H9 (cell line): ENCODE data around the gene PSMD1. TPM values are rescaled to one million over a fixed set of nuclear protein-coding genes. Genes with fewer than 3 reads are reported as not detected.

Source experiments
- DNase-seq: peaks from one replicate; pipeline ENCODE4 v3.0.0-alpha.2; 2017
- H2AFZ ChIP-seq: one replicate; pipeline ENCODE4 v1.6.1; 2013; ENCODE audit warnings: mild to moderate bottlenecking, low read length, control low read depth, moderate library complexity
- H2AK5ac ChIP-seq: 2 replicates; pipeline ENCODE4 v1.6.1; 2013; ENCODE audit warnings: low read length, control low read depth, mixed read lengths; ENCODE audit not compliant: insufficient read length
- H2BK120ac ChIP-seq: one replicate; pipeline ENCODE4 v1.6.1; 2013; ENCODE audit warnings: low read depth, mild to moderate bottlenecking, low read length, control low read depth, inconsistent platforms; ENCODE audit not compliant: poor library complexity, severe bottlenecking
- H2BK12ac ChIP-seq: 2 replicates; pipeline ENCODE4 v1.6.1; 2013; ENCODE audit warnings: low read length, control low read depth, mixed read lengths, low read depth; ENCODE audit not compliant: insufficient read length
- H2BK15ac ChIP-seq: 2 replicates; pipeline ENCODE4 v1.6.1; 2013; ENCODE audit warnings: low read depth, low read length, control low read depth
- H2BK20ac ChIP-seq: one replicate; pipeline ENCODE4 v1.6.1; 2013; ENCODE audit warnings: low read depth, mild to moderate bottlenecking, low read length, control low read depth, inconsistent platforms; ENCODE audit not compliant: poor library complexity, severe bottlenecking
- H2BK5ac ChIP-seq: 2 replicates; pipeline ENCODE4 v1.6.1; 2013; ENCODE audit warnings: low read length, control low read depth, mixed read lengths; ENCODE audit not compliant: insufficient read length
- H3K14ac ChIP-seq: 2 replicates; pipeline ENCODE4 v1.6.1; 2013; ENCODE audit warnings: low read length, control low read depth; ENCODE audit not compliant: insufficient read depth
- H3K18ac ChIP-seq: 2 replicates; pipeline ENCODE4 v1.6.1; 2013; ENCODE audit warnings: low read depth, mild to moderate bottlenecking, mixed read lengths, low read length, control low read depth; ENCODE audit not compliant: insufficient read length
- H3K23ac ChIP-seq: 2 replicates; pipeline ENCODE4 v1.6.1; 2013; ENCODE audit warnings: low read length, control low read depth, mixed read lengths, low read depth; ENCODE audit not compliant: insufficient read length
- H3K23me2 ChIP-seq: 2 replicates; pipeline ENCODE4 v1.6.1; 2013; ENCODE audit warnings: low read depth, mild to moderate bottlenecking, mixed read lengths, low read length, control low read depth; ENCODE audit not compliant: insufficient read length, poor library complexity, severe bottlenecking
- H3K27ac ChIP-seq: 2 replicates; pipeline ENCODE4 v1.5.1; 2013; ENCODE audit warnings: low read length, control low read depth, mixed read lengths, low read depth; ENCODE audit not compliant: insufficient read length
- H3K27me3 ChIP-seq: 2 replicates; pipeline ENCODE4 v1.6.1; 2013; ENCODE audit warnings: low read length, control low read depth, inconsistent platforms; ENCODE audit not compliant: insufficient read depth
- H3K4ac ChIP-seq: 2 replicates; pipeline ENCODE4 v1.6.1; 2013; ENCODE audit warnings: low read depth, mild to moderate bottlenecking, control low read depth, inconsistent platforms, low read length, moderate library complexity
- H3K4me1 ChIP-seq: 2 replicates; pipeline ENCODE4 v1.6.1; 2013; ENCODE audit warnings: low read length, control low read depth, inconsistent platforms; ENCODE audit not compliant: insufficient read depth
- H3K4me2 ChIP-seq: 2 replicates; pipeline ENCODE4 v1.6.1; 2013; ENCODE audit warnings: low read length, control low read depth, mixed read lengths; ENCODE audit not compliant: insufficient read length, insufficient read depth
- H3K56ac ChIP-seq: 2 replicates; pipeline ENCODE4 v1.6.1; 2013; ENCODE audit warnings: low read depth, mild to moderate bottlenecking, mixed read lengths, low read length, control low read depth; ENCODE audit not compliant: insufficient read length
- H3K79me1 ChIP-seq: 2 replicates; pipeline ENCODE4 v1.6.1; 2013; ENCODE audit warnings: low read depth, mild to moderate bottlenecking, moderate library complexity, low read length, control low read depth, inconsistent platforms; ENCODE audit not compliant: insufficient read depth, poor library complexity, severe bottlenecking
- H3K79me2 ChIP-seq: 2 replicates; pipeline ENCODE4 v1.6.1; 2013; ENCODE audit warnings: low read length, control low read depth, inconsistent platforms; ENCODE audit not compliant: insufficient read depth
- H3K9ac ChIP-seq: 2 replicates; pipeline ENCODE4 v1.6.1; 2013; ENCODE audit warnings: low read length, control low read depth, mixed read lengths; ENCODE audit not compliant: insufficient read length; ENCODE audit errors: extremely low read depth
- H3K9me3 ChIP-seq: one replicate; pipeline ENCODE4 v1.6.1; 2013; ENCODE audit warnings: low read depth, low read length, inconsistent platforms; ENCODE audit not compliant: control insufficient read depth
- H3T11ph ChIP-seq: one replicate; pipeline ENCODE4 v1.6.1; 2013; ENCODE audit warnings: mild to moderate bottlenecking, low read length, control low read depth, inconsistent platforms
- H4K20me1 ChIP-seq: one replicate; pipeline ENCODE4 v1.6.1; 2013; ENCODE audit not compliant: control insufficient read depth, insufficient read length, insufficient read depth
- H4K5ac ChIP-seq: 2 replicates; pipeline ENCODE4 v1.6.1; 2013; ENCODE audit warnings: low read depth, mild to moderate bottlenecking, mixed read lengths, low read length, control low read depth; ENCODE audit not compliant: insufficient read length
- H4K8ac ChIP-seq: replicated peaks from 2 replicates; pipeline ENCODE4 v1.6.1; 2013; ENCODE audit warnings: low read length, control low read depth, mixed read lengths, low read depth; ENCODE audit not compliant: insufficient read length
- H4K91ac ChIP-seq: 2 replicates; pipeline ENCODE4 v1.6.1; 2013; ENCODE audit warnings: low read depth, mild to moderate bottlenecking, moderate library complexity, mixed read lengths, low read length, control low read depth; ENCODE audit not compliant: insufficient read length
- H3K27ac Mint-ChIP-seq, 3 experiments: 2 replicates in 2 of 3; 3 replicates in 1 of 3; pipeline ENCODE4 v1.8.0; 2020 to 2021; ENCODE audit warnings: mixed read lengths in 3 of 3, mild to moderate bottlenecking in 1 of 3, moderate library complexity in 1 of 3
- H3K27me3 Mint-ChIP-seq: 2 replicates; pipeline ENCODE4 v1.8.0; 2021; ENCODE audit warnings: low read depth, mild to moderate bottlenecking, moderate library complexity, mixed read lengths
- H3K36me3 Mint-ChIP-seq, 3 experiments: 2 replicates in 2 of 3; 3 replicates in 1 of 3; pipeline ENCODE4 v1.8.0; 2020 to 2021; ENCODE audit warnings: low read depth in 3 of 3, mixed read lengths in 3 of 3; ENCODE audit not compliant: insufficient read depth in 1 of 3
- H3K4me1 Mint-ChIP-seq, 2 experiments: 2 replicates each; pipeline ENCODE4 v1.8.0; 2020; ENCODE audit warnings: mixed read lengths in 2 of 2
- H3K4me3 Mint-ChIP-seq, 2 experiments: 2 replicates in 1 of 2; 3 replicates in 1 of 2; pipeline ENCODE4 v1.8.0; 2020 to 2021; ENCODE audit warnings: mild to moderate bottlenecking in 2 of 2, mixed read lengths in 2 of 2, moderate library complexity in 1 of 2
- H3K9me3 Mint-ChIP-seq, 2 experiments: 2 replicates in 1 of 2; 3 replicates in 1 of 2; pipeline ENCODE4 v1.8.0; 2020; ENCODE audit warnings: mild to moderate bottlenecking in 2 of 2, mixed read lengths in 2 of 2, moderate library complexity in 1 of 2
- WGBS: extraction: QIAGEN DNeasy Blood & Tissue Kit; methylation state at CpG from one replicate; pipeline ENCODE4 v1.1.7; 2013; ENCODE audit warnings: missing lambda C conversion rate, low lambda C conversion rate, mixed read lengths; ENCODE audit not compliant: insufficient read length; ENCODE audit errors: extremely low coverage; 5-methylcytosine and 5-hydroxymethylcytosine counted together
- total RNA-seq: library from RNA; stranded (reverse); gene quantifications from 2 replicates; pipeline ENCODE4 v1.2.1, GENCODE V29; 2021
- TF ChIP-seq, protein P1 (sequence below): fragments of 200-600 bp; sonication (generic); conservative IDR thresholded peaks from 3 replicates; pipeline ENCODE4 v1.8.0; 2021; ENCODE audit warnings: antibody characterized with exemption, mild to moderate bottlenecking

PSMD1 gene
- total RNA-seq, 1 experiment from 2014 or later: 166 TPM

GRCh38 chr2:231193216-231193615 lies 136.5 kb downstream of the PSMD1 start:
- Mint-ChIP-seq H3K27ac (no peak overlapping the region), H3K4me1 (peaks cover 20 to 34% of the 10 kb centered on the region in 2 experiments), H3K4me3 (no peak overlapping the region), H3K27me3 (no peaks in the 10 kb centered on the region; the same call in 1 of the 2 replicates), H3K36me3 (peaks cover 0 to 3% (median 0%) of the 10 kb centered on the region in 3 experiments; a peak in 4 of 7 replicates), H3K9me3 (no peaks in the 10 kb centered on the region)
- Histone ChIP-seq H3K79me2 (no peaks in the 10 kb centered on the region), H3K4me2 (no peak overlapping the region), H3K4ac (no peak overlapping the region), H2BK20ac (no peak overlapping the region), H2AK5ac (no peak overlapping the region), H3K4me1 (peaks cover 4% of the 10 kb centered on the region; the same call in 1 of the 2 replicates), H3K27me3 (no peaks in the 10 kb centered on the region), H2AFZ (no peak overlapping the region), H3K9ac (no peak overlapping the region), H3K14ac (no peak overlapping the region), H2BK5ac (no peak overlapping the region), H3K23ac (no peak overlapping the region), H3K56ac (no peak overlapping the region), H2BK15ac (no peak overlapping the region), H4K8ac (no peak overlapping the region), H2BK120ac (no peak overlapping the region), H3K9me3 (no peaks in the 10 kb centered on the region), H3K79me1 (no peaks in the 10 kb centered on the region), H2BK12ac (no peak overlapping the region), H4K91ac (no peak overlapping the region), H4K5ac (no peak overlapping the region), H3K23me2 (peaks cover 2% of the 10 kb centered on the region), H4K20me1 (no peaks in the 10 kb centered on the region), H3T11ph (no peak overlapping the region), H3K18ac (no peak overlapping the region), H3K27ac (no peak overlapping the region)
- no CpG with 5 or more reads among the region's 3 CpGs for WGBS
- TF ChIP-seq, protein P1, sequence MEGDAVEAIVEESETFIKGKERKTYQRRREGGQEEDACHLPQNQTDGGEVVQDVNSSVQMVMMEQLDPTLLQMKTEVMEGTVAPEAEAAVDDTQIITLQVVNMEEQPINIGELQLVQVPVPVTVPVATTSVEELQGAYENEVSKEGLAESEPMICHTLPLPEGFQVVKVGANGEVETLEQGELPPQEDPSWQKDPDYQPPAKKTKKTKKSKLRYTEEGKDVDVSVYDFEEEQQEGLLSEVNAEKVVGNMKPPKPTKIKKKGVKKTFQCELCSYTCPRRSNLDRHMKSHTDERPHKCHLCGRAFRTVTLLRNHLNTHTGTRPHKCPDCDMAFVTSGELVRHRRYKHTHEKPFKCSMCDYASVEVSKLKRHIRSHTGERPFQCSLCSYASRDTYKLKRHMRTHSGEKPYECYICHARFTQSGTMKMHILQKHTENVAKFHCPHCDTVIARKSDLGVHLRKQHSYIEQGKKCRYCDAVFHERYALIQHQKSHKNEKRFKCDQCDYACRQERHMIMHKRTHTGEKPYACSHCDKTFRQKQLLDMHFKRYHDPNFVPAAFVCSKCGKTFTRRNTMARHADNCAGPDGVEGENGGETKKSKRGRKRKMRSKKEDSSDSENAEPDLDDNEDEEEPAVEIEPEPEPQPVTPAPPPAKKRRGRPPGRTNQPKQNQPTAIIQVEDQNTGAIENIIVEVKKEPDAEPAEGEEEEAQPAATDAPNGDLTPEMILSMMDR: no peak
- no peak for DNase-seq
